Measurements from ENCODE around the gene CEP112. TPM values are rescaled to one million over a fixed set of nuclear protein-coding genes. Genes with fewer than 3 reads are reported as not detected.

Gene CEP112
- total RNA-seq, 1 experiment from 2014 or later: 6.1 TPM

GRCh38 chr17:65660947-65661346 lies 531.0 kb downstream of the CEP112 start:
- Mint-ChIP-seq H3K9me3 (peaks cover 6% of the 10 kb centered on the region), H3K36me3 (no peaks in the 10 kb centered on the region), H3K27me3 (ENCODE audit: low read depth) (no peaks in the 10 kb centered on the region; the same call in 1 of the 2 replicates), H3K27ac (no peak overlapping the region), H3K4me3 (no peak overlapping the region), H3K4me1 (peaks cover 10% of the 10 kb centered on the region)
- ChIA-PET POLR2A (no interaction called here), CTCF (no interaction called here)
- DNase-seq (ENCODE audit: low spot score) (no peak), ATAC-seq (no peak)
- no peak for TF ChIP-seq CDX4 (CRISPR knock-in tag; IDR thresholded peaks at IDR 0.05; ENCODE audit: borderline replicate concordance)

- no peak overlapping the region for H3K4me3 Mint-ChIP-seq
- H3K9me3 Mint-ChIP-seq: peaks cover 6% of the 10 kb centered on the region
- TF ChIP-seq ZNF532 (CRISPR knock-in tag; IDR thresholded peaks at IDR 0.05; ENCODE audit: borderline replicate concordance) (no peak), HMGA2 (CRISPR knock-in tag; IDR thresholded peaks at IDR 0.05) (no peak), GTF2I (CRISPR knock-in tag; conservative IDR thresholded peaks at IDR 0.05) (no peak), MLX (CRISPR knock-in tag; IDR thresholded peaks at IDR 0.05) (no peak)
- POLR2A ChIA-PET: no interaction called here
- CTCF ChIA-PET: no interaction called here
- H3K4me1 Mint-ChIP-seq: peaks cover 12% of the 10 kb centered on the region
- H3K27ac Mint-ChIP-seq: no peak overlapping the region
- ATAC-seq (no peak), DNase-seq (ENCODE audit: low spot score) (no peak)
- H3K36me3 Mint-ChIP-seq: no peaks in the 10 kb centered on the region
- H3K27me3 Mint-ChIP-seq (ENCODE audit: low read depth): no peaks in the 10 kb centered on the region; the same call in 1 of the 2 replicates
Observed at GRCh38 chr17:65660078-65660477, 531.9 kb downstream of the CEP112 start.

GRCh38 chr17:65659512-65659911 lies 532.4 kb downstream of the CEP112 start:
- ATAC-seq (no peak), DNase-seq (ENCODE audit: low spot score) (no peak)
- peaks cover 12% of the 10 kb centered on the region for H3K4me1 Mint-ChIP-seq
- no peaks in the 10 kb centered on the region for H3K36me3 Mint-ChIP-seq
- peaks cover 5% of the 10 kb centered on the region for H3K9me3 Mint-ChIP-seq
- H3K4me3 Mint-ChIP-seq: no peak overlapping the region
- no peak overlapping the region for H3K27ac Mint-ChIP-seq
- CTCF ChIA-PET: no interaction called here
- POLR2A ChIA-PET: no interaction called here
- H3K27me3 Mint-ChIP-seq (ENCODE audit: low read depth): no peaks in the 10 kb centered on the region; the same call in 1 of the 2 replicates
- TF ChIP-seq PREB (CRISPR knock-in tag; IDR thresholded peaks at IDR 0.05; ENCODE audit: borderline replicate concordance): no peak
- no peak for TF ChIP-seq EMX1 (CRISPR knock-in tag; IDR thresholded peaks at IDR 0.05)
- TF ChIP-seq ATF2 (CRISPR knock-in tag; IDR thresholded peaks at IDR 0.05; ENCODE audit: borderline replicate concordance, low read depth): no peak
- no peak for TF ChIP-seq E2F5 (CRISPR knock-in tag; IDR thresholded peaks at IDR 0.05)
- TF ChIP-seq MLX (CRISPR knock-in tag; IDR thresholded peaks at IDR 0.05): no peak
- no peak for TF ChIP-seq CREB1 (CRISPR knock-in tag; IDR thresholded peaks at IDR 0.05)
- no peak for TF ChIP-seq MAX (CRISPR knock-in tag; IDR thresholded peaks at IDR 0.05)
- TF ChIP-seq ZSCAN18 (CRISPR knock-in tag; IDR thresholded peaks at IDR 0.05): no peak

Measured in WTC11 (cell line).